ENCODE results near the gene ZNF787. TPM values are rescaled to one million over a fixed set of nuclear protein-coding genes. Genes with fewer than 3 reads are reported as not detected.

The ZNF787 gene
- total RNA-seq, 1 experiment from 2014 or later: 51.0 TPM

GRCh38 chr19:56096665-56097064, 24.4 kb downstream of the ZNF787 start:
- H3K9me3 ChIP-seq (ENCODE audit: low read depth, low read length, poor library complexity, severe bottlenecking): no peaks in the 10 kb centered on the region
- ChIA-PET CTCF (no interaction called here), POLR2A (ENCODE audit: low non-redundant PET) (no interaction called here)
- peaks cover 3% of the 10 kb centered on the region for H3K36me3 ChIP-seq (ENCODE audit: insufficient read depth, low read length, poor library complexity, severe bottlenecking)
- H3K27ac ChIP-seq (ENCODE audit: low read depth, low read length, poor library complexity, severe bottlenecking): no peak overlapping the region
- BruUV-seq (replicated peaks): no TSS peak
- no peak for DNase-seq (ENCODE audit: low spot score)
- intact Hi-C loops (cut with micrococcal nuclease; ENCODE audit: unreplicated experiment): no loop called here
- H3K4me3 ChIP-seq (ENCODE audit: low read depth, low read length, poor library complexity, severe bottlenecking): no peak overlapping the region
- TF ChIP-seq EZH2 (IDR thresholded peaks at IDR 0.05; ENCODE audit: borderline replicate concordance, low read depth, low read length, poor library complexity, severe bottlenecking): no peak
- TF ChIP-seq, protein P1, sequence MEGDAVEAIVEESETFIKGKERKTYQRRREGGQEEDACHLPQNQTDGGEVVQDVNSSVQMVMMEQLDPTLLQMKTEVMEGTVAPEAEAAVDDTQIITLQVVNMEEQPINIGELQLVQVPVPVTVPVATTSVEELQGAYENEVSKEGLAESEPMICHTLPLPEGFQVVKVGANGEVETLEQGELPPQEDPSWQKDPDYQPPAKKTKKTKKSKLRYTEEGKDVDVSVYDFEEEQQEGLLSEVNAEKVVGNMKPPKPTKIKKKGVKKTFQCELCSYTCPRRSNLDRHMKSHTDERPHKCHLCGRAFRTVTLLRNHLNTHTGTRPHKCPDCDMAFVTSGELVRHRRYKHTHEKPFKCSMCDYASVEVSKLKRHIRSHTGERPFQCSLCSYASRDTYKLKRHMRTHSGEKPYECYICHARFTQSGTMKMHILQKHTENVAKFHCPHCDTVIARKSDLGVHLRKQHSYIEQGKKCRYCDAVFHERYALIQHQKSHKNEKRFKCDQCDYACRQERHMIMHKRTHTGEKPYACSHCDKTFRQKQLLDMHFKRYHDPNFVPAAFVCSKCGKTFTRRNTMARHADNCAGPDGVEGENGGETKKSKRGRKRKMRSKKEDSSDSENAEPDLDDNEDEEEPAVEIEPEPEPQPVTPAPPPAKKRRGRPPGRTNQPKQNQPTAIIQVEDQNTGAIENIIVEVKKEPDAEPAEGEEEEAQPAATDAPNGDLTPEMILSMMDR (conservative IDR thresholded peaks at IDR 0.05; ENCODE audit: low read depth, low read length): no peak
- H3K4me1 ChIP-seq (ENCODE audit: insufficient read depth, low read length, poor library complexity, severe bottlenecking): peaks cover 3% of the 10 kb centered on the region
- H3K27me3 ChIP-seq (replicated peaks; ENCODE audit: insufficient read depth, low read depth, low read length, poor library complexity): no peaks in the 10 kb centered on the region

- Histone ChIP-seq H3K36me3 (ENCODE audit: insufficient read depth, low read length, poor library complexity, severe bottlenecking) (no peaks in the 10 kb centered on the region), H3K9me3 (ENCODE audit: low read depth, low read length, poor library complexity, severe bottlenecking) (no peaks in the 10 kb centered on the region), H3K27me3 (replicated peaks; ENCODE audit: insufficient read depth, low read depth, low read length, poor library complexity) (no peaks in the 10 kb centered on the region), H3K4me1 (ENCODE audit: insufficient read depth, low read length, poor library complexity, severe bottlenecking) (peaks cover 10% of the 10 kb centered on the region), H3K27ac (ENCODE audit: low read depth, low read length, poor library complexity, severe bottlenecking) (no peak overlapping the region), H3K4me3 (ENCODE audit: low read depth, low read length, poor library complexity, severe bottlenecking) (no peak overlapping the region)
- TF ChIP-seq, protein P1 (conservative IDR thresholded peaks at IDR 0.05; ENCODE audit: low read depth, low read length): no peak
- no peak for TF ChIP-seq EZH2 (IDR thresholded peaks at IDR 0.05; ENCODE audit: borderline replicate concordance, low read depth, low read length, poor library complexity, severe bottlenecking)
- ChIA-PET CTCF (no interaction called here), POLR2A (ENCODE audit: low non-redundant PET) (no interaction called here)
- intact Hi-C loops (cut with micrococcal nuclease; ENCODE audit: unreplicated experiment): no loop called here
- no peak for DNase-seq (ENCODE audit: low spot score)
- BruUV-seq (replicated peaks): no TSS peak
These were observed 26.6 kb downstream of the ZNF787 start for GRCh38 chr19:56094449-56094848.

DNA sequence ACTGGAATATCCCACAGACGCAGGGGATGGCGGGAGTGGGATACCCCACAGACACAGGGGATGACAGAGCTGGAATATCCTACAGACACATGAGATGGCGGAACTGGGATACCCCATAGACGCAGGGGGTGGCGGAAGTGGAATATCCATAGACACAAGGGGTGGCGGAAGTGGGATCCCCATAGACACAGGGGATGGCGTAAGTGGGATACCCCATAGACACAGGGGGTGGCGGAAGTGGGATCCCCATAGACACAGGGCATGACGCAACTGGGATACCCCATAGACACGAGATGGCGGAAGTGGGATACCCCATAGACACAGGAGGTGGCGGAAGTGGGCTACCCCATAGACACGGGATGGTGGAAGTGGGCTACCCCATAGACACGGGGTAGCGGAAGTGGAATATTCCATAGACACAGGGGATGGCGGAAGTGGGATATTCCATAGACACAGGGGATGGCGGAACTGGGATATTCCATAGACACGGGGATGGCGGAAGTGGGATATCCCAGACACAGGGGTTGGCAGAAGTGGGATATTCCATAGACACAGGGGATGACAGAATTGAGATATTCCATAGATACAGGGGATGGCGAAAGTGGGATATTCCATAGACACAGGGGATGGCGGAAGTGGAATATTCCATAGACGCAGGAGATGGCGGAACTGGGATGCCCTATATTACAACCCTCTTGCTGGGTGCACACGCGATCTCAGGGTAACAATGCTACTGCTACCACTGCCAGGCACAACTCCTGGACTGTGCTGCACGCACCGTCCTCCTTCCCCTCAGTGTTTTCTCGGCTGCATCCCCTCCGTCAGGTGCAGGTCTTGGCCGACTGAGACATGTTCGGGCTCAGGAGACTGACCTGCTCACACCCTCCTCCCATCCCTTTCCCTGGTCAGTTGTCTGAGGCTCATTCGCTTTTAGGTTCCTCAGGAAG, 28.1 kb downstream of the ZNF787 start:
- no peaks in the 10 kb centered on the region for H3K27me3 ChIP-seq (replicated peaks; ENCODE audit: insufficient read depth, low read depth, low read length, poor library complexity)
- H3K4me3 ChIP-seq (ENCODE audit: low read depth, low read length, poor library complexity, severe bottlenecking): no peak overlapping the region
- CTCF ChIA-PET: no interaction called here
- H3K9me3 ChIP-seq (ENCODE audit: low read depth, low read length, poor library complexity, severe bottlenecking): no peaks in the 10 kb centered on the region
- peaks cover 10% of the 10 kb centered on the region for H3K4me1 ChIP-seq (ENCODE audit: insufficient read depth, low read length, poor library complexity, severe bottlenecking)
- intact Hi-C loops (cut with micrococcal nuclease; ENCODE audit: unreplicated experiment): no loop called here
- no peaks in the 10 kb centered on the region for H3K36me3 ChIP-seq (ENCODE audit: insufficient read depth, low read length, poor library complexity, severe bottlenecking)
- POLR2A ChIA-PET (ENCODE audit: low non-redundant PET): no interaction called here
- no TSS peak for BruUV-seq (replicated peaks)
- no peak overlapping the region for H3K27ac ChIP-seq (ENCODE audit: low read depth, low read length, poor library complexity, severe bottlenecking)
- no peak for DNase-seq (ENCODE audit: low spot score)
- TF ChIP-seq, protein P1 (conservative IDR thresholded peaks at IDR 0.05; ENCODE audit: low read depth, low read length): no peak
- no peak for TF ChIP-seq EZH2 (IDR thresholded peaks at IDR 0.05; ENCODE audit: borderline replicate concordance, low read depth, low read length, poor library complexity, severe bottlenecking)
